ENCODE results near the gene ARHGAP30. TPM values are rescaled to one million over a fixed set of nuclear protein-coding genes. Genes with fewer than 3 reads are reported as not detected.

ARHGAP30 gene
- total and polyA plus RNA-seq, 2 of the 8 experiments (the other 6 are each of a cell fraction or from before 2014, with no cell fraction given), result 0.27 to 0.39 TPM

GRCh38 chr1:161021970-161022353, 47.7 kb downstream of the ARHGAP30 start (continued):
- TF ChIP-seq, protein P1, sequence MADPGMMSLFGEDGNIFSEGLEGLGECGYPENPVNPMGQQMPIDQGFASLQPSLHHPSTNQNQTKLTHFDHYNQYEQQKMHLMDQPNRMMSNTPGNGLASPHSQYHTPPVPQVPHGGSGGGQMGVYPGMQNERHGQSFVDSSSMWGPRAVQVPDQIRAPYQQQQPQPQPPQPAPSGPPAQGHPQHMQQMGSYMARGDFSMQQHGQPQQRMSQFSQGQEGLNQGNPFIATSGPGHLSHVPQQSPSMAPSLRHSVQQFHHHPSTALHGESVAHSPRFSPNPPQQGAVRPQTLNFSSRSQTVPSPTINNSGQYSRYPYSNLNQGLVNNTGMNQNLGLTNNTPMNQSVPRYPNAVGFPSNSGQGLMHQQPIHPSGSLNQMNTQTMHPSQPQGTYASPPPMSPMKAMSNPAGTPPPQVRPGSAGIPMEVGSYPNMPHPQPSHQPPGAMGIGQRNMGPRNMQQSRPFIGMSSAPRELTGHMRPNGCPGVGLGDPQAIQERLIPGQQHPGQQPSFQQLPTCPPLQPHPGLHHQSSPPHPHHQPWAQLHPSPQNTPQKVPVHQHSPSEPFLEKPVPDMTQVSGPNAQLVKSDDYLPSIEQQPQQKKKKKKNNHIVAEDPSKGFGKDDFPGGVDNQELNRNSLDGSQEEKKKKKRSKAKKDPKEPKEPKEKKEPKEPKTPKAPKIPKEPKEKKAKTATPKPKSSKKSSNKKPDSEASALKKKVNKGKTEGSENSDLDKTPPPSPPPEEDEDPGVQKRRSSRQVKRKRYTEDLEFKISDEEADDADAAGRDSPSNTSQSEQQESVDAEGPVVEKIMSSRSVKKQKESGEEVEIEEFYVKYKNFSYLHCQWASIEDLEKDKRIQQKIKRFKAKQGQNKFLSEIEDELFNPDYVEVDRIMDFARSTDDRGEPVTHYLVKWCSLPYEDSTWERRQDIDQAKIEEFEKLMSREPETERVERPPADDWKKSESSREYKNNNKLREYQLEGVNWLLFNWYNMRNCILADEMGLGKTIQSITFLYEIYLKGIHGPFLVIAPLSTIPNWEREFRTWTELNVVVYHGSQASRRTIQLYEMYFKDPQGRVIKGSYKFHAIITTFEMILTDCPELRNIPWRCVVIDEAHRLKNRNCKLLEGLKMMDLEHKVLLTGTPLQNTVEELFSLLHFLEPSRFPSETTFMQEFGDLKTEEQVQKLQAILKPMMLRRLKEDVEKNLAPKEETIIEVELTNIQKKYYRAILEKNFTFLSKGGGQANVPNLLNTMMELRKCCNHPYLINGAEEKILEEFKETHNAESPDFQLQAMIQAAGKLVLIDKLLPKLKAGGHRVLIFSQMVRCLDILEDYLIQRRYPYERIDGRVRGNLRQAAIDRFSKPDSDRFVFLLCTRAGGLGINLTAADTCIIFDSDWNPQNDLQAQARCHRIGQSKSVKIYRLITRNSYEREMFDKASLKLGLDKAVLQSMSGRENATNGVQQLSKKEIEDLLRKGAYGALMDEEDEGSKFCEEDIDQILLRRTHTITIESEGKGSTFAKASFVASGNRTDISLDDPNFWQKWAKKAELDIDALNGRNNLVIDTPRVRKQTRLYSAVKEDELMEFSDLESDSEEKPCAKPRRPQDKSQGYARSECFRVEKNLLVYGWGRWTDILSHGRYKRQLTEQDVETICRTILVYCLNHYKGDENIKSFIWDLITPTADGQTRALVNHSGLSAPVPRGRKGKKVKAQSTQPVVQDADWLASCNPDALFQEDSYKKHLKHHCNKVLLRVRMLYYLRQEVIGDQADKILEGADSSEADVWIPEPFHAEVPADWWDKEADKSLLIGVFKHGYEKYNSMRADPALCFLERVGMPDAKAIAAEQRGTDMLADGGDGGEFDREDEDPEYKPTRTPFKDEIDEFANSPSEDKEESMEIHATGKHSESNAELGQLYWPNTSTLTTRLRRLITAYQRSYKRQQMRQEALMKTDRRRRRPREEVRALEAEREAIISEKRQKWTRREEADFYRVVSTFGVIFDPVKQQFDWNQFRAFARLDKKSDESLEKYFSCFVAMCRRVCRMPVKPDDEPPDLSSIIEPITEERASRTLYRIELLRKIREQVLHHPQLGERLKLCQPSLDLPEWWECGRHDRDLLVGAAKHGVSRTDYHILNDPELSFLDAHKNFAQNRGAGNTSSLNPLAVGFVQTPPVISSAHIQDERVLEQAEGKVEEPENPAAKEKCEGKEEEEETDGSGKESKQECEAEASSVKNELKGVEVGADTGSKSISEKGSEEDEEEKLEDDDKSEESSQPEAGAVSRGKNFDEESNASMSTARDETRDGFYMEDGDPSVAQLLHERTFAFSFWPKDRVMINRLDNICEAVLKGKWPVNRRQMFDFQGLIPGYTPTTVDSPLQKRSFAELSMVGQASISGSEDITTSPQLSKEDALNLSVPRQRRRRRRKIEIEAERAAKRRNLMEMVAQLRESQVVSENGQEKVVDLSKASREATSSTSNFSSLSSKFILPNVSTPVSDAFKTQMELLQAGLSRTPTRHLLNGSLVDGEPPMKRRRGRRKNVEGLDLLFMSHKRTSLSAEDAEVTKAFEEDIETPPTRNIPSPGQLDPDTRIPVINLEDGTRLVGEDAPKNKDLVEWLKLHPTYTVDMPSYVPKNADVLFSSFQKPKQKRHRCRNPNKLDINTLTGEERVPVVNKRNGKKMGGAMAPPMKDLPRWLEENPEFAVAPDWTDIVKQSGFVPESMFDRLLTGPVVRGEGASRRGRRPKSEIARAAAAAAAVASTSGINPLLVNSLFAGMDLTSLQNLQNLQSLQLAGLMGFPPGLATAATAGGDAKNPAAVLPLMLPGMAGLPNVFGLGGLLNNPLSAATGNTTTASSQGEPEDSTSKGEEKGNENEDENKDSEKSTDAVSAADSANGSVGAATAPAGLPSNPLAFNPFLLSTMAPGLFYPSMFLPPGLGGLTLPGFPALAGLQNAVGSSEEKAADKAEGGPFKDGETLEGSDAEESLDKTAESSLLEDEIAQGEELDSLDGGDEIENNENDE (IDR thresholded peaks at IDR 0.05; ENCODE audit: insufficient replicate concordance, low read length), result no peak
- TF ChIP-seq BCL11A (IDR thresholded peaks at IDR 0.05; ENCODE audit: low read depth in 2 of 2, low read length in 2 of 2) (no peak), JUN (IDR thresholded peaks at IDR 0.05; ENCODE audit: low read depth, low read length) (no peak), CHD1 (IDR thresholded peaks at IDR 0.05; ENCODE audit: low read depth, low read length) (no peak), GTF2F1 (IDR thresholded peaks at IDR 0.05; ENCODE audit: borderline replicate concordance, low read depth, low read length) (no peak), SAP30 (IDR thresholded peaks at IDR 0.05; ENCODE audit: insufficient read depth, insufficient replicate concordance, low read length) (no peak), TBP (IDR thresholded peaks at IDR 0.05; ENCODE audit: low read depth, low read length) (no peak), CEBPB (IDR thresholded peaks at IDR 0.05; ENCODE audit: low read depth, low read length) (no peak), BACH1 (IDR thresholded peaks at IDR 0.05; ENCODE audit: low read length) (no peak), RAD21 (IDR thresholded peaks at IDR 0.05 in 1 of 2, conservative IDR thresholded peaks at IDR 0.05 in 1 of 2; ENCODE audit: low read depth in 2 of 2, low read length in 2 of 2) (no peak), YY1 (IDR thresholded peaks at IDR 0.05; ENCODE audit: low read depth, low read length) (no peak)

Measured in H1 (cell line).